GM21390 (cell line): ENCODE data around the gene STK33.

Source experiments
- ATAC-seq: cut with Tn5 transposase; IDR thresholded peaks from one replicate; pipeline ENCODE4 v1.9.1; 2021; ENCODE audit not compliant: unreplicated experiment

The STK33 gene

GRCh38 chr11:8604078-8604723, 10.2 kb upstream of the STK33 start:
- ATAC-seq: peak; percentile 86

- ATAC-seq: no peak
These were observed 9.7 kb upstream of the STK33 start for GRCh38 chr11:8603696-8604077.

- no peak for ATAC-seq
These were observed 7.5 kb upstream of the STK33 start for GRCh38 chr11:8601376-8602133.

GRCh38 chr11:8598506-8598905, 4.5 kb upstream of the STK33 start:
- ATAC-seq: no peak

GRCh38 chr11:8597182-8597581, 3.2 kb upstream of the STK33 start:
- ATAC-seq: no peak

GRCh38 chr11:8596504-8597046, 2.5 kb upstream of the STK33 start:
- ATAC-seq: no peak

- peak; percentile 20 for ATAC-seq
These were observed 573 bp downstream of the STK33 start for GRCh38 chr11:8593455-8593854.

- no peak for ATAC-seq
These were observed 6.1 kb downstream of the STK33 start for GRCh38 chr11:8587915-8588314.

- ATAC-seq: no peak
These were observed 7.2 kb downstream of the STK33 start for GRCh38 chr11:8586805-8587204.

- ATAC-seq: no peak
These were observed 7.8 kb downstream of the STK33 start for GRCh38 chr11:8586184-8586583.

GRCh38 chr11:8584511-8584910, 9.5 kb downstream of the STK33 start:
- ATAC-seq: no peak

- no peak for ATAC-seq
These were observed 9.9 kb downstream of the STK33 start for GRCh38 chr11:8584082-8584481.

GRCh38 chr11:8581300-8581699, 12.7 kb downstream of the STK33 start:
- no peak for ATAC-seq

GRCh38 chr11:8577791-8578581, 16.0 kb downstream of the STK33 start:
- no peak for ATAC-seq

- ATAC-seq: no peak
These were observed 19.2 kb downstream of the STK33 start for GRCh38 chr11:8574798-8575197.

GRCh38 chr11:8573777-8574176, 20.3 kb downstream of the STK33 start:
- ATAC-seq: no peak

- ATAC-seq: peak; percentile 62
These were observed 26.3 kb downstream of the STK33 start for GRCh38 chr11:8567602-8568198.

GRCh38 chr11:8566613-8567210, 27.3 kb downstream of the STK33 start:
- no peak for ATAC-seq

GRCh38 chr11:8564526-8564925, 29.5 kb downstream of the STK33 start:
- no peak for ATAC-seq

GRCh38 chr11:8561461-8561860, 32.6 kb downstream of the STK33 start:
- ATAC-seq: no peak

- ATAC-seq: no peak
These were observed 35.6 kb downstream of the STK33 start for GRCh38 chr11:8558436-8558835.
